PC-9 (cell line): Measurements from ENCODE around the gene PLPP3.

ENCODE experiments used
- EZH2 ChIP-seq: fragments of 200-600 bp; sonication (generic); IDR thresholded peaks from 2 replicates; pipeline ENCODE4 v1.8.0; 2017; ENCODE audit warnings: antibody characterized with exemption, low read depth
- TF ChIP-seq, protein P1 (sequence below): fragments of 200-600 bp; sonication (generic); conservative IDR thresholded peaks from 2 replicates; pipeline ENCODE4 v1.6.1; 2017; ENCODE audit warnings: mixed run types, antibody characterized with exemption, mild to moderate bottlenecking, moderate library complexity

DNA sequence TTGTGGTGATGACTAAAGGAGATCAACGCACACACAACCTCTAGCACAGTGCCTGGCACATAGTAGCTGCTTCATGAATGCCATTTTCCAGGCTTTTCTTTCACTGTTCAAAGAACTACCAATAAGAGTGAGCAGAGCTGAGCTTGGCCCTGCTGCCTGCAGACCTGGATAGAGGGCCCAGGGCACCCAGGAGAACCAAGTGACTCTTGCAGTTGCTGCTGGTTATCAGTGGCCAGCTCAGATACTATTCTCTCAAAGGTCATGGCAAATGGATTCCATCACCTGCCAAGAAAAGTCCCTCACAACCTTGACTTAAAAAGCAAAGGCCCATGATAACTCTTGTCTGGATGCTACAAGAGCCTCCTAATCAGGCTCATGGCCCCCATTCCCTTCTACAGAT lies 41.7 kb downstream of the PLPP3 start:
- TF ChIP-seq, protein P1, sequence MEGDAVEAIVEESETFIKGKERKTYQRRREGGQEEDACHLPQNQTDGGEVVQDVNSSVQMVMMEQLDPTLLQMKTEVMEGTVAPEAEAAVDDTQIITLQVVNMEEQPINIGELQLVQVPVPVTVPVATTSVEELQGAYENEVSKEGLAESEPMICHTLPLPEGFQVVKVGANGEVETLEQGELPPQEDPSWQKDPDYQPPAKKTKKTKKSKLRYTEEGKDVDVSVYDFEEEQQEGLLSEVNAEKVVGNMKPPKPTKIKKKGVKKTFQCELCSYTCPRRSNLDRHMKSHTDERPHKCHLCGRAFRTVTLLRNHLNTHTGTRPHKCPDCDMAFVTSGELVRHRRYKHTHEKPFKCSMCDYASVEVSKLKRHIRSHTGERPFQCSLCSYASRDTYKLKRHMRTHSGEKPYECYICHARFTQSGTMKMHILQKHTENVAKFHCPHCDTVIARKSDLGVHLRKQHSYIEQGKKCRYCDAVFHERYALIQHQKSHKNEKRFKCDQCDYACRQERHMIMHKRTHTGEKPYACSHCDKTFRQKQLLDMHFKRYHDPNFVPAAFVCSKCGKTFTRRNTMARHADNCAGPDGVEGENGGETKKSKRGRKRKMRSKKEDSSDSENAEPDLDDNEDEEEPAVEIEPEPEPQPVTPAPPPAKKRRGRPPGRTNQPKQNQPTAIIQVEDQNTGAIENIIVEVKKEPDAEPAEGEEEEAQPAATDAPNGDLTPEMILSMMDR: no peak
- TF ChIP-seq EZH2: no peak
